HL-60 (cell line): ENCODE data around the gene ZBTB7C.

ENCODE experiments used
- CTCF ChIP-seq: IDR thresholded peaks from one replicate; pipeline ENCODE4 v1.5.1; 2011; ENCODE audit warnings: low read length, control low read depth, inconsistent platforms; ENCODE audit not compliant: insufficient read depth
- POLR2AphosphoS5 ChIP-seq: IDR thresholded peaks from 2 replicates; pipeline ENCODE4 v1.6.1; 2012; ENCODE audit warnings: low read depth

DNA sequence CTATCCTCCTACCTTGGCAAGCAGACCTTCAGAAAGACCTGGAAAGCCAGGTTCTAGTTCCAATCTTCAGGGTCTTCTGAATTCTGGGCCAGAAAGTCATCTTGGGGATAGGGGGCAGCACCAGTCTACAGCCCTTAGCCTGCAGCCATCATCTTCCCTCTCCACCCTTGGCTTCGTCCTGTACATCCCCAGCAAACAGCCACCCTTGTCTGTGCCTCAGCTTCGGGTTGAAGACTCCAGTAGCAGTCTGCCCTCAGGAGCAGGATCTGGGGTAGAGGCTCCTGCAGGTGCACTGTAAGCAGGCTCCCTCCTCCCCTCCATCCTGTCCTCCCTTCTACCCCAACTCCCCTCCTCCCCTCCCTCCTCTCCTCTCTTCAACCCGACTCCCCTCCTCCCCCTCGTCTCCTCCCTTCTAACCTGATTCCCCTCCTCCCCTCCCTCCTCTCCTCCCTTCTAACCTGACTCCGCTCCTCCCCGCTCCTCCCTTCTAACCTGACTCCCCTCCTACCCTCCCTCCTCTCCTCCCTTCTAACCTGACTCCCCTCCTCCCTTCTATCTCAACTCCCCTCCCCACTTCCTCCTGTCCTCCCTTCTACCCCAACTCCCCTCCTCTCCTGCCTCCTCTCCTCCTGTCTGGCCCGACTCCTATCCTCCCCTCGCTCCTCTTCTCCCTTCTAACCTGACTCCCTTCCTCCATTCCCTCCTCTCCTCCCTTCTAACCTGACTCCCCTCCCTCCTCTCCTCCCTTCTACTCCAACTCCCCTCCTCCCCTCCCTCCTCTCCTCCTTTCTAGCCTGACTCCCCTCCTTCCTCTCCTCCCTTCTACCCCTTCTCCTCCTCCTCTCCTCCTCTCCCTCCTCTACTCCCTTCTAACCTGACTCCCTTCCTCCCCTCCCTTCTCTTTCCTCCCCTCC is 388.6 kb downstream of the ZBTB7C start:
- TF ChIP-seq CTCF: no peak
- no peak for TF ChIP-seq POLR2AphosphoS5
